ENCODE measurements around the gene NANOS1. TPM values are rescaled to one million over a fixed set of nuclear protein-coding genes. Genes with fewer than 3 reads are reported as not detected.
A peak's percentile ranks its signal among the peaks of the same experiment; 100 is the strongest.

NANOS1 gene
- total RNA-seq, 1 donor: 6.0 TPM

- no peak overlapping the region for H3K4me3 ChIP-seq (ENCODE audit: low read depth, low read length)
- no peak for DNase-seq (ENCODE audit: low read depth)
- TF ChIP-seq CTCF (IDR thresholded peaks at IDR 0.05; ENCODE audit: insufficient read depth, low read depth, low read length): no peak
Measured at GRCh38 chr10:118995739-118996138, 33.8 kb upstream of the NANOS1 start.

- no peak for DNase-seq (ENCODE audit: low read depth)
- no peak overlapping the region for H3K4me3 ChIP-seq (ENCODE audit: low read depth, low read length)
- TF ChIP-seq CTCF (IDR thresholded peaks at IDR 0.05; ENCODE audit: insufficient read depth, low read depth, low read length): no peak
Measured at GRCh38 chr10:118997379-118997778, 32.1 kb upstream of the NANOS1 start.

- no peak overlapping the region for H3K4me3 ChIP-seq (ENCODE audit: low read depth, low read length)
- no peak for DNase-seq (ENCODE audit: low read depth)
- TF ChIP-seq CTCF (IDR thresholded peaks at IDR 0.05; ENCODE audit: insufficient read depth, low read depth, low read length): no peak
Measured at GRCh38 chr10:118998183-118998582, 31.3 kb upstream of the NANOS1 start.

GRCh38 chr10:119001717-119002500 is 27.6 kb upstream of the NANOS1 start:
- no peak for DNase-seq (ENCODE audit: low read depth)
- no peak overlapping the region for H3K4me3 ChIP-seq (ENCODE audit: low read depth, low read length)
- no peak for TF ChIP-seq CTCF (IDR thresholded peaks at IDR 0.05; ENCODE audit: insufficient read depth, low read depth, low read length)

- no peak overlapping the region for H3K4me3 ChIP-seq (ENCODE audit: low read depth, low read length)
- no peak for TF ChIP-seq CTCF (IDR thresholded peaks at IDR 0.05; ENCODE audit: insufficient read depth, low read depth, low read length)
- no peak for DNase-seq (ENCODE audit: low read depth)
Measured at GRCh38 chr10:119003572-119004289, 25.8 kb upstream of the NANOS1 start.

- DNase-seq (ENCODE audit: low read depth): peak; percentile 71
Measured at GRCh38 chr10:119005362-119006043, 24.0 kb upstream of the NANOS1 start.

More at GRCh38 chr10:119005362-119006043, 24.0 kb upstream of the NANOS1 start:
- TF ChIP-seq CTCF (IDR thresholded peaks at IDR 0.05; ENCODE audit: insufficient read depth, low read depth, low read length): no peak
- H3K4me3 ChIP-seq (ENCODE audit: low read depth, low read length): no peak overlapping the region
